ENCODE measurements around the gene PNLIP.

GRCh38 chr10:116590590-116591444 lies 45.1 kb downstream of the PNLIP start, which contains the start of gene PNLIPRP1:
- TF ChIP-seq CTCF (IDR thresholded peaks at IDR 0.05) = no peak
- TF ChIP-seq POLR2A (IDR thresholded peaks at IDR 0.05) = no peak
